HCEC 1CT (cell line): ENCODE data around the gene FCGBP.
"Not testable (repeated sequence)": the region's sequence is repeated elsewhere in the genome, so short reads cannot be mapped to it uniquely, and the experiment has no call there.

Experiments
- DNase-seq: peaks from one replicate; pipeline ENCODE4 v3.0.0-alpha.2; 2017

FCGBP gene

DNA sequence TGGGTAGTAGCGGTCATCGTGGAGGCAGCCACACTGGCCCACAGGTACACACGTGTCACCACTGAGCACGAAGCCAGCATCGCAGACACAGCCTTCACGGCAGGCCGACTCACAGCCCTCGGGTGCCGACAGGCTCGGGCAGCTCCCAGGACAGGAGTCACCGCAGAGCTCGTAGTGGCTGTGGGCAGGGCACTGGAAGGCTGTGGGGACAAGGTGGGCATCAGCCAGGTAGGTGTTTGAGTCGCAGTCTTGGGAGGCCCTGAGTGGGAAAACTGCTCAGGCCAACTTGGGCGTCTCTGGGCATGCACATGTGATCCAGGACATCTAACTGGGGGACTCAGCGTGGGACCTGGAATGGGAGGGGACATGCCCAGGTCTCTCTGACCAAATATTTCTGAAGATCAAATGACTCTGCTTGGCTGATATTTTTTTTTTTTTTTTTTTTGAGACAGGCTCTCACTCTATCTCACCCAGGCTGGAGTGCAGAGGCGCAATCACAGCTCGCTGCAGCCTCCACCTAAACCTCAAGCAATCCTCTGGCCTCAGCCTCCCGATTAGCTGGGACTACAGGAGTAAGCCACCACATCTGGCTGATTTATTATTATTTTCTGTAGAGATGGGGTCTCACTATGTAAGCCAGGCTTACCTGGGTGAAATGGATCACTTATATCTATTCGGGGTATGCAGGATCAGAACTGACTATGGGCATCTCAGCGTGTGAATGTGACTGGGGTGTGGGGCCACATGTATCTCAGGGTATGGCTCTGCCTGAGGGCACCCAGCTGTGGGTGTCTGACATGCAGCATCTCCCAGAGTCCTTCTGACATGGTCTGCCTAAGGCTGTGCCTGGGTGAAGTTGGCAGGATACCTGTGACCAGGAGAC lies 44.3 kb downstream of the FCGBP start:
- DNase-seq, result not testable (repeated sequence)

DNA sequence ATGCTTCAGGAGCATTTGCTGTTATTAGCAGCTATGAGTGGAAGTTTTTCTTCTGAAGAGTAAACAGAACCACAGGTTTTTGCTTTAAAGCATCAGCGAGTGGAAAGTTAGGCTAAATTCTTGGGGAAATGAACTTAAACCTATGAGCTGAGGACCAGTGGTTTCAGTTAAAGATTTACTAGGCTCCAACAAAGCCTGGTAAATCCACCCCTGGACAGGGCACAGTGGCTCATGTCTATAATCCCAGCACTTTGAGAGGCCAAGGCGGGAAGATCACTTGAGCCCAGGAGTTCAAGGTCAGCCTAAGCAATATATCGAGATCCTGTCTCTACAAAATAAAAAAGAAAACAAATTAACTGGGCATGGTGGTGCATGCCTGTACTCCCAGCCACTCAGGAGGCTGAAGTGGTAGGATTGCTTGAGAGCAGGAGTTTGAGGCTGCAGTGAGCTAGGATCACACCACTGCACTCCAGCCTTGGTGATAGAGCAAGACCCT lies 46.9 kb downstream of the FCGBP start:
- not testable (repeated sequence) for DNase-seq

DNA sequence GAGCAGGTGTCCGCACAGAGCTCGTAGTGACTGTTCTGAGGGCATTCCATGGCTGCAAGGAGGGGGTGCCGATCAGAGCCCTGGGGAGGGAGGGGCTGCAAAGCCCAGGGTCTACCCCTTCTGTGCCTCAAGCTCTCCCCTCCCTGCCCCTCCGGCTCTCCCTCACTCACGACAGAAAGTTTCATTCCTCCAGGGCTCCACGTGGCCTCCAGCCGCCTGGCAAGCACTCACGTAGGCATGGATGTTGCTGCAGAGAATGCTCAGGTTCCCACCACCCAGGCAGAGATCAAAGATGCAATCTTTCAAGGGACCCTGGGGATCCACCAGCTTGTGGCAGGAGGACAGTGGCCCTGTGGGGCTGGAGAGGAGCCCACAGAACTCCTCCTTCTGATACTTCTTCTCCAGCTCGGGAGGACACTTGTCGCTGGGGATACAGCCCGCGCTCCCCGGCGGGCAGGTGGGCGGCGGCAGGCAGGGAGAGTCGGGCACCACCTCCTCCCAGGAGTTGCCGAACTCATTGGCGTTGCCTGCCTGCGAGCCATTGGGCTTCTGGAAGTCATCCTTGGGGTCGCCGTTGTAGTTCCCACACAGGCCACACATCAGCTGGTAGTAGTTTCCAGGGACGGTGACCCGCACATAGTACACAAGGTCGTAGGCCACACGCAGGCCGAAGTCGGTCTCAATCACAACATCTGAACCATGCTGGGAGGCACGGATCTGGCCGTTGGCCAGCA lies 48.4 kb downstream of the FCGBP start:
- DNase-seq, result not testable (repeated sequence)

DNA sequence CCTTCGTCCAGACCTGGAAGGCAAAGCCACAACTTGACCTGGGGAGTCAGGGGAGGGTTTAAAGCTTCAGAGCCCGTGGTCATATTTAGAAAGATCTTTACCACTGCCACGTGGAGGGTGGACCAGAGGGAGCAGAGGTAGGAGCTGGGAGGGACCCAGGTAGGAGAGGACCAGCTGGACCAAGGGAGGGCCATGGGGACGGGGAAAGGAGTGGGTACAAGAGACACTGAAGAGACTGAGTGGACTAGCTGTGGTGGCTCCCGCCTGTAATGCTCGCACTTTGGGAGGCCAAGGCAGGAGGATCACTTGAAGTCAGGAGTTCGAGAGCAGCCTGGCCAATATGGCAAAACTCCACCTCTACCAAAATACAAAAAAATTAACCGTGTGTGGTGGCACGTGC lies 49.7 kb downstream of the FCGBP start:
- not testable (repeated sequence) for DNase-seq
